ENCODE measurements around the gene SLC35F1. TPM values are rescaled to one million over a fixed set of nuclear protein-coding genes. Genes with fewer than 3 reads are reported as not detected.

Gene SLC35F1
- total and polyA plus RNA-seq, 2 donors (not counting 1 experiment from before 2014, with no cell fraction given), result not detected

GRCh38 chr6:118281291-118281690, 374.2 kb downstream of the SLC35F1 start:
- ChIA-PET CTCF (no interaction called here), POLR2A (no interaction called here)
- H3K4me2 ChIP-seq (replicated peaks; ENCODE audit: low read depth, low read length, poor library complexity, severe bottlenecking), result no peak overlapping the region
- H2AFZ ChIP-seq (ENCODE audit: insufficient read depth, low read depth, low read length, poor library complexity, severe bottlenecking), result no peak overlapping the region
- no peaks in the 10 kb centered on the region for H3K4me1 ChIP-seq (ENCODE audit: control insufficient read depth in 2 of 2, insufficient read depth in 2 of 2, low read length in 2 of 2)
- H3K79me2 ChIP-seq (ENCODE audit: control insufficient read depth, insufficient read depth, low read length), result no peaks in the 10 kb centered on the region
- no peak overlapping the region for H3K4me3 Mint-ChIP-seq
- no peaks in the 10 kb centered on the region for H3K36me3 ChIP-seq (replicated peaks in 1 of 2; ENCODE audit: control extremely low read depth in 1 of 2, control insufficient read depth in 1 of 2, extremely low read depth in 1 of 2, insufficient read depth in 2 of 2, low read length in 1 of 2)
- ATAC-seq (ENCODE audit: low read depth), result no peak
- no peak for DNase-seq
- peaks cover 11% of the 10 kb centered on the region for H3K27me3 Mint-ChIP-seq
- H3K4me1 Mint-ChIP-seq, result no peaks in the 10 kb centered on the region
- no peaks in the 10 kb centered on the region for H3K27me3 ChIP-seq (replicated peaks in 1 of 4; ENCODE audit: control extremely low read depth in 1 of 4, control insufficient read depth in 3 of 4, insufficient read depth in 4 of 4, low read length in 3 of 4)
- H3K9ac ChIP-seq (ENCODE audit: low read length), result no peak overlapping the region
- H3K27ac Mint-ChIP-seq, result no peak overlapping the region
- no peak overlapping the region for H3K4me3 ChIP-seq (ENCODE audit: control extremely low read depth in 1 of 5, extremely low read depth in 1 of 5, insufficient read depth in 1 of 5, low read depth in 2 of 5, low read length in 4 of 5)
- H3K9me3 ChIP-seq (ENCODE audit: control extremely low read depth in 1 of 3, control insufficient read depth in 2 of 3, insufficient read depth in 1 of 3, low read length in 2 of 3), result no peaks in the 10 kb centered on the region
- H3K27ac ChIP-seq (ENCODE audit: low read length in 2 of 2), result no peak overlapping the region
- intact Hi-C loops (cut with micrococcal nuclease), result loop anchor here (5.0 kb wide), 1 partner anchor 831 kb away; no protein-coding TSS in a partner anchor
- H3K9me3 Mint-ChIP-seq (ENCODE audit: insufficient read depth), result no peaks in the 10 kb centered on the region
- TF ChIP-seq EZH2 (IDR thresholded peaks at IDR 0.05; ENCODE audit: borderline replicate concordance, insufficient read depth, low read depth, low read length, poor library complexity, severe bottlenecking) (no peak), CTCF (IDR thresholded peaks at IDR 0.05) (no peak)
- H4K20me1 ChIP-seq (ENCODE audit: control insufficient read depth, insufficient read depth, low read length, poor library complexity, severe bottlenecking), result no peaks in the 10 kb centered on the region

GRCh38 chr6:118283766-118284165, 376.7 kb downstream of the SLC35F1 start:
- H3K27me3 ChIP-seq (replicated peaks in 1 of 4; ENCODE audit: control extremely low read depth in 1 of 4, control insufficient read depth in 3 of 4, insufficient read depth in 4 of 4, low read length in 3 of 4), result no peaks in the 10 kb centered on the region
- no peak overlapping the region for H3K4me3 Mint-ChIP-seq
- WGBS (ENCODE audit: insufficient coverage), result no CpG with 5 or more reads among the region's 8 CpGs
- intact Hi-C loops (cut with micrococcal nuclease), result loop anchor here (2.0 to 5.0 kb wide), 2 partner anchors 335 to 829 kb away; no protein-coding TSS in a partner anchor
- H3K79me2 ChIP-seq (ENCODE audit: control insufficient read depth, insufficient read depth, low read length), result no peaks in the 10 kb centered on the region
- no peaks in the 10 kb centered on the region for H3K9me3 Mint-ChIP-seq (ENCODE audit: insufficient read depth)
- no peak overlapping the region for H3K27ac ChIP-seq (ENCODE audit: low read length in 2 of 2)
- no peaks in the 10 kb centered on the region for H3K4me1 ChIP-seq (ENCODE audit: control insufficient read depth in 2 of 2, insufficient read depth in 2 of 2, low read length in 2 of 2)
- peak; percentile 23 for DNase-seq
- no peak overlapping the region for H3K27ac Mint-ChIP-seq
- no peak for ATAC-seq (ENCODE audit: low read depth)
- H4K20me1 ChIP-seq (ENCODE audit: control insufficient read depth, insufficient read depth, low read length, poor library complexity, severe bottlenecking), result no peaks in the 10 kb centered on the region
- H2AFZ ChIP-seq (ENCODE audit: insufficient read depth, low read depth, low read length, poor library complexity, severe bottlenecking), result no peak overlapping the region
- ChIA-PET CTCF (interaction anchor here (1.6 kb wide), 1 partner anchor 296 kb away, joined by 4 read pairs; no protein-coding TSS in a partner anchor), POLR2A (no interaction called here)
- peaks cover 12% of the 10 kb centered on the region for H3K27me3 Mint-ChIP-seq
- H3K4me3 ChIP-seq (ENCODE audit: control extremely low read depth in 1 of 5, extremely low read depth in 1 of 5, insufficient read depth in 1 of 5, low read depth in 2 of 5, low read length in 4 of 5), result no peak overlapping the region
- no peaks in the 10 kb centered on the region for H3K36me3 ChIP-seq (replicated peaks in 1 of 2; ENCODE audit: control extremely low read depth in 1 of 2, control insufficient read depth in 1 of 2, extremely low read depth in 1 of 2, insufficient read depth in 2 of 2, low read length in 1 of 2)
- TF ChIP-seq EZH2 (IDR thresholded peaks at IDR 0.05; ENCODE audit: borderline replicate concordance, insufficient read depth, low read depth, low read length, poor library complexity, severe bottlenecking), result no peak
- TF ChIP-seq CTCF (IDR thresholded peaks at IDR 0.05), result peak; percentile 32
- no peak overlapping the region for H3K9ac ChIP-seq (ENCODE audit: low read length)
- H3K4me2 ChIP-seq (replicated peaks; ENCODE audit: low read depth, low read length, poor library complexity, severe bottlenecking), result no peak overlapping the region
- no peaks in the 10 kb centered on the region for H3K9me3 ChIP-seq (ENCODE audit: control extremely low read depth in 1 of 3, control insufficient read depth in 2 of 3, insufficient read depth in 1 of 3, low read length in 2 of 3)
- H3K4me1 Mint-ChIP-seq, result no peaks in the 10 kb centered on the region
